Measurements from ENCODE around the gene NBEAL1.
"Not testable (repeated sequence)": the region's sequence is repeated elsewhere in the genome, so short reads cannot be mapped to it uniquely, and the experiment has no call there.

Gene NBEAL1

DNA sequence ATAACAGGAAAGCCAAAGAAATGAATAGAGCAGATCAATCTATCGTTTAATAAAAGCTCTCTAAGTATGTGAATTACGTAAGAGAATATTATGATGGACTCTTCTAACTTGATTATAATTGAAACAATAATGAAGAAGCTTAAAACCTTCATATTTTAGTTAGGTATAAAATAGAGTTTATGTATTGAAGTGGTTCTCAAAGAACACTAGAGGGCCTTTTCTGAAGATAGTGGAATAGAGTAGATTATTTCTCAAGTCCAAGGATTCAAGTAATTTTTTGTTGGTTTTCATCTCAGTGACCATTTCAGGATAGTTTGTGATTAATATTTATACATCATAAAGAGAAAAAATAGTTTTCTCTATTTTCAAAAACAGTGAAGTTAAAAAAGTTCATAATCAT, 97.7 kb downstream of the NBEAL1 start:
- no peak for DNase-seq (ENCODE audit: low read depth)

DNA sequence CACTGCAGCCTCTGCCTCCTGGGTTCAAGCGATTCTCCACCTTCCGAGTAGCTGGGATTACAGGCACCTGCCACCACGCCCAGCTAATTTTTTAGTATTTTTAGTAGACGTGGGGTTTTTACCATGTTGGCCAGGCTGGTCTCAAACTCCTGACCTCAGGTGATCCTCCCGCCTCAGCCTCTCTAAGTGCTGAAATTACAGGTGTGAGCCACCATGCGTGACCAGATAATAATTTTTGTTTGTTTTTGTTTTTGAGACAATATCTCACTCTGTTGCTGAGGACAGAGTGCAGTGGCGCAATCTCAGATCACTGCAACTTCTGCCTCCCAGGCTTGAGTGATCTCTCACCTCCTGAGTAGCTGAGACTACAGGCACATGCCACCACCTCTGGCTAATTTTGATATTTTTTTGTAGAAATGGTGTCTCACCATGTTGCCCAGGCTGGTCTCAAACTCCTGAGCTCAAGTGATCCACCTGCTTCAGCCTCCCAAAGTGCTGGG, 100.6 kb downstream of the NBEAL1 start:
- not testable (repeated sequence) for DNase-seq (ENCODE audit: low read depth)

DNA sequence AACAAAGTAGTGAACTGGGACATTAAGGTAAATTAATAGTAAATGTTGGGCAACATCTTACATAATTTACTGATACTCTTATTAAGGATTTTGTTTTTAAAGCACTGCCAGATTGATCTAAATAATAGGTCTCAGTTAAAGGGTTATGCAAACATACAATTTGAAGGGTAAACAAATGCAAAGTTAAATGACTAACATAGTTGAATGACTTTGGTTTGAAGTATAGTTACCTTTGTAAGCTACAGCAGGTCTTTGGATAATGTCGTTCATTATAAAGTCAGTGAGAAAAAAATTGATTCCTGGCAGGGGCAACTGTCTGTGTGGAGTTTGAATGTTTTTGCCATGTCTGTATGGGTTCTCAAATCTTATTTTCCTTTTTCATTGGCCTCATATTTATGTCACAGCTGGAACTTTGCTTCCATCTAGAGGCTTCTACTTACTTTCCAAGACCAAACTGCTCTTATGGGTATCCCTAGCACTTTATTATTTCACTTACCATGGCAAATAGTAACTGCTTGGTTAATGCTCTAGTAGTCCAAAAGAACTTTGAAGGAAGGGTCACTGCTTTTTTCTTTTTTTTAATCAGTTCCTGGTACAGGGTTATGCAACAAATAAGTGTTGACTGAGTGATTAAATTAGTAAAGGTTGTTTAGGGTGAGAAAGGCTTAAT, 107.8 kb downstream of the NBEAL1 start:
- DNase-seq (ENCODE audit: low read depth): no peak

DNA sequence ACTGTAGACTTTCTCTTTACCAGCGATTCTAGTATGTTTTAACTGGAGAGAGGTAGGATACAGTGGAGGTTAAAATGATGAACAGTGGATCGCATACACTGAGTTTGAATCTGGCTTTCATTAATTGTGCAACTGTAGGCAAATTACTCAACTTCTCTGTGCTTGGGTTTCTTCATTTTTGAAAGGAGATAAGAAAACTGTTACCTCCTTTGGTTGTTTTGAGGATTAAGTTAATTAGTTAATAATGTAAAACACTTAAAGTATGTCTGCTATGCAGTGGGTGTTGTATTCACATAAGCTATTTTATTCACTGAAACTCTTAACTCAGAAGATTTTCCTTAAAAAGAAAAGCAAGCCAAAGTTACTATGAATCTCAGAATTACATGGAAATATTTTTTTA, 112.3 kb downstream of the NBEAL1 start:
- DNase-seq (ENCODE audit: low read depth): no peak

DNA sequence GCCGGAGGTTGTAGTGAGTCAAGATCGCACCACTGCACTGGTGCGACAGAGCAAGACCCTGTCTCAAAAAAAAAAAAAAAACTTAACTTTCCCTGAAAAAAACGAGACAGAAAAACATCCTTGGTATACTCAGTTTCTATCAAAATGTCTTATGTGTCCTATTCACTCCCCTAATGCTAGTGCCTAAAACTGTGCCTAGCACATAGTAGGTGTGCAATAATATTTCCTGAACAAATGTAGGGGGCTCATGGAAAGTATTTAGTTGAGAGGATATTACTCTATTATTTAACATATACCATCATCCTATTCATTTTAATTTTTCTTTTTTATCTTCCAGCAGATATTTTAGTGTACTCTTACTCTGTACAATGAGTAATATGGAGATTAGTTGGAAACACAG, 120.4 kb downstream of the NBEAL1 start:
- DNase-seq (ENCODE audit: low read depth): no peak

DNA sequence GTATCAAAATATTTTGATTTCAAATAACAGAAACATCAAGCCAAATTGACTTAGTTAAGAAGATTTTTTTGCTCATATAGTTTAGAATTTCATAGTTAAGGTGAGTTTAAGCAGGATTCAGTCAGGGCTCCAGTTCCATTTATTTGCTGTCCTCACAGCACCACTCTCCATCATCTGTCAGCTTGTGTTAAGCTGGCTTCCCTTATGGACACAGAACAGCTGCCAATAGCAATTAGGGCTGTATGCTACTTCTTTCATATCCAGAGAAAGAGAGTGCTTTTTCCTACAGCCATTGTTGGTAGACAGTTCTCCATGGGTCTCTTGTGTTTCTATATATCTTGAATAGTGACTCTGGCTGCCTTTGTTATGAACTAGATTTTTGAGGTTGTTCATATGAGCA, 128.7 kb downstream of the NBEAL1 start:
- DNase-seq (ENCODE audit: low read depth): no peak

DNA sequence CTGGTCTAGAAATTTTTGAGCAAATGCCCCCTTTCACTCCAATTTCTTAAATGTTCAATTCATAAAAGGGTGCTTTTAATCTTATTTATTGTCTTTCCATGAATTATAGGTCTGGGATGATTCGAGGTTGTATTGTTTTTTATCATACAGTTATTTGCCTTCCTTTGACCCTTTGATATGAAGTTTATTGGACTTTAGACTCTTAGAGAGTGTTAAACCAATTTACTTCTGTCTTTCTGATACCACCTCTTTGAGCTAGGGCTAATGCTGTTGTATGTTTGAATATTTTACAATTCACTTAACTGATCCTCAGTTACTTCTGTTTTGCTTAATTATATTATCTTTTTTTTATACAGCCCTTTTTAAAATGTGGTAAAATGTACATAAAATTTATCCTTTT, 134.5 kb downstream of the NBEAL1 start:
- no peak for DNase-seq (ENCODE audit: low read depth)

DNA sequence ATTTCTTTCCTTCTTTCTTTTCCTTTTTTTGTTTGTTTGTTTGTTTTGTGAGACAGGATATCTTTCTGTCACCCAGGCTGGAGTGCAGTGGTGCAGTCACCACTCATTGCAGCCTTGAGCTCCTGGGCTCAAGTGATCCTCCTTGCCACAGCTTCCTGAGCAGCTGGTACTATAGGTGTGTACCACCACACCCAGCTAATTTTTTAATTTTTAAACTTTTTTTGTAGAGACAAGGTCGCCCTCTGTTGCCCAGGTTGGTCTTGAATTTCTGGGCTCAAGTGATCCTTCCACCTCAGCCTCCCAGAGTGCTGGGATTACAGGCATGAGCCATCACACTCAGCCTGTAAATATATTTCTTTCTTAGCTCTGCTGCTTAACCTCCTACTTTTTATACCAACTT, 140.7 kb downstream of the NBEAL1 start:
- no peak for DNase-seq (ENCODE audit: low read depth)

DNA sequence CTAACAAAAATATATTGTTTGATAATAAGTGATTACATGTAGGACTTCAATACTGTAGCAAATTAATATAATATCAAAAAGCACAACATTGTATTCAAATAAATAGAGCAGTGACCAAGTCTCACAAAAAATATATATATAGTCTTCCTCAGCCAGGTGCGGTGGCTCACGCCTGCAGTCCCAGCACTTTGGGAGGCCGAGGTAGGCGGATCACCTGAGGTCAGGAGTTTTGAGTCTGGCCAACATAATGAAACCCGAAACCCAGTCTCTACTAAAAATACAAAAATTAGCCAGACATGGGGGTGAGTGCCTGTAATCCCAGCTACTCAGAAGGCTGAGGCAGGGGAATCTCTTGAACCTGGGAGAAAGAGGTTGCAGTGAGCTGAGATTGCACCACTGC, 148.0 kb downstream of the NBEAL1 start:
- not testable (repeated sequence) for DNase-seq (ENCODE audit: low read depth)

DNA sequence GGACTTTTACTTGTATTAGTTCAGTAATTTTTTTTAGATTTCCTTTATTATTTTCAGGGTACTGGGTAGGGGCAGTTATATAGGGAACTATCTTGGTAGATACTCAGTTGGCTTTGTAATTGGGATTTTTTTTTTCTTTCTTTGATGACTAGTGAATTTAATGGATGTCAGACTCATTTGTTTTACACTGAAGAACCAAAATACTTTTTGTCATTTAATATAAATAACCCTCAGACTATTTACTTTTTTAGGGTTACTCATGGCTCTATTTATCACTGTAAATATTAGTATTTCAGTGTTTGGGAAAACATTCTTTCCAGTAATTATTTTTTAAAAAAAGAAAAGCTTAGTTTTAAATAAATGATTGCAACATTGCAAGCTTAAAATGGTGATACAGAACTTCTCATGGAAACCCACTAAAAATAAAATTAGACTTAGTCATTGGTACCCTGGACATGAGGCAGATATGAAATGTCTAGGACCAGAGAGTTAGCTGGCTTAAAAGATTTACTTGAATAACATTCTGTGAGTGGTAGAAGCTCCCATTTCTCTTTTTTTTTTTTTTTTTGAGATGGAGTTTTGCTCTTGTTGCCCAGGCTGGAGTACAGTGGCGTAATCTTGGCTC, 149.7 kb downstream of the NBEAL1 start:
- DNase-seq (ENCODE audit: low read depth): no peak

DNA sequence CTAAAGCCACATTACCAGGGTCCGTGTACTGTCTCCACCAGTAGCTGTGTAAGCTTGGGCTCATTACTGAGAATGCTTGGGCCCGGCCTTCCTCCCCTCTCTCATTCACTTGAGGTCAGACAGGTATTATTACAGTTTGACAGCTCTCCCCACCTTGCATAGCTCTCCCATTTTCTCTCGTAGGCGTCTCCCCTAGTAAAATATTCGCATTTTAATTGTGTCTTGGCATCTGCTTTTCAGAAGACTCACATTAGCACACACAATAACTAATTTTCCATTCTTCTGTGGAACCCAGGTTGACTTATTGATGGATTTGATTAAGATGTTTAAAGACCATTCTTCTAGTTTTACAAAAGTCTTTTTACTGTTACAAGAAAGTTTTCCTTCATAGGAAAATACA, 153.1 kb downstream of the NBEAL1 start:
- DNase-seq (ENCODE audit: low read depth): no peak

DNA sequence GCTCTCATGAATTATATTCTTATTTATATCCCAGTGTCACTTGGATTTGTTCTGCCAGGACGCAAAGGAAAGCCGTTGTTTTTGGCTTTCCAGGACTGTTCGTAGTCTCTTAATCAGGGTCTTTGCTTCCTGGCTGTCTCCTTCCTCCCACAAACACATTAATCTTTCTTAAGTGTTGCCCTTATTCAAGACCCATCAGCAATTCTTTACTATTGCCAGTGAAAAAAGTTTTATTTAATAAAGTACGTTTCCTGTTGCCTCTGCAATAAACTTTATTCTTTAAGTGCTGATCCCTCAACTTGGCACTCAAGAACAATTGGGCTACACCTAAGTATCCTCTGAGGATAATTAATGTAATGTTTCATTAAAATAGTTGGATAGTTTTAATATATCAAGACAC, 155.8 kb downstream of the NBEAL1 start:
- DNase-seq (ENCODE audit: low read depth): no peak

DNA sequence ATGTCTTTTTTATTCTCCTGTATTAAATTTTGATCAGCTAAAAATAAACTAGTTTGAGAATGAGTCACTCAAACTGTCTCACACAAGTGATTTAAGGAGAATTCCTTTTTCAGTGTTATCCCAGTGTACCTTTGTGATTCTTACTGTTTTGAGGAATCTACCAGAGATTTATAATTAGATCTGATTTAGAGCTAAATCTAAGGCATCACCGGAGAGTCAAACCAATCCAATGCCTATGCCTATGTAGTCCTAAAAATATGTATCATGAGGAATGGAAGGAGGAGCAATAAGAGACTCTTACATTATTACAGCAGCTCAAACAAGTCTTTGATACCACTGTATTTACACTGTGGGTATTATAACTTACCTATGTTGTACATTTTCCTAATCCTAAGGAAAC, 160.7 kb downstream of the NBEAL1 start:
- DNase-seq (ENCODE audit: low read depth): no peak

DNA sequence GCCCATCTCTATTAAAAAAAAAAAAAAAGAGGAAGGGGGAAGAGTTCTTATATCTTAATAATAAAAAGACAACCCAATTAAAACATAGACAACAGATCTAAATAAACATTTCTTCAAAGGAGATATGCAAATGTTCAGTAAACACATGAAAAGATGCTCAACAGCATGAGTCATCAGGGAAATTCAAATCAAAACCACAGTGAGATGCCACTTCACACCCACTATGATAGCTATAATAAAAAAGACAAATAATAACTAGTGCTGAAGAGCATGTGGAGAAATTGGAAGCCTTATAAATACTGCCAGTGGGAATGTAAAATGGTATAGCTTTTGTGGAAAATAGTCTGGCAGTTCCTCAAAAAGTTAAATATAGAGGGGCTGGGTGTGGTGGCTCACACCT, 162.7 kb downstream of the NBEAL1 start:
- DNase-seq (ENCODE audit: low read depth): no peak

DNA sequence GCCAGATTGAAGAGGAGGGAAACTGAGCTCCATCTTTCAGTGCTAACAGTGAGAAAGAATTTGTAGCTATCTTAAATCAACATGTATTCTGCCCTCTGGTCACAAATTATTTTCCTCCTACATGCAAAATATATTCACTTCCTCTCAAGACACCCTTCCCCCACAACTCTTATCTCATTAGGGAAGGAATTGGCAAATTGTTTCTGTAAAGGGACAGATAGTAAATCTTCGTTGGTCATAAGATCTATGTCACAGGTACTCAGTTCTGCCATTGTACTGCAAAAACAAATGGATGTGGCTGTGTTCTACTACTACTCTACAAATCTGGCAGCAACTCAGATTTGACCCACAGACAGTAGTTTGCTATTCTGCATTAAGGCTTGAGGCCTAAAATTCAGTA, 171.2 kb downstream of the NBEAL1 start:
- DNase-seq (ENCODE audit: low read depth): no peak

DNA sequence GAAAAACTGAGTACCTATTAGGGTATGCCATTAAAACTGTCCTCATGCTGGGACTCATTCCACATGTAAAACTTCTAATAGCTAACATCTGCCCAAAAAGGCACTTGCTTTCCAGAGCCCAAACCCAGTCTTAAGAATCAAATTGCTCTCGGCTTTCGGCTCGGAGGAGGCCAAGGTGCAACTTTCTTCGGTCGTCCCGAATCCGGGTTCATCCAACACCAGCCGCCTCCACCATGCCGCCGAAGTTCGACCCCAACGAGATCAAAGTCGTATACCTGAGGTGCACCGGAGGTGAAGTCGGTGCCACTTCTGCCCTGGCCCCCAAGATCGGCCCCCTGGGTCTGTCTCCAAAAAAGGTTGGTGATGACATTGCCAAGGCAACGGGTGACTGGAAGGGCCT, 175.9 kb downstream of the NBEAL1 start:
- DNase-seq (ENCODE audit: low read depth): not testable (repeated sequence)

DNA sequence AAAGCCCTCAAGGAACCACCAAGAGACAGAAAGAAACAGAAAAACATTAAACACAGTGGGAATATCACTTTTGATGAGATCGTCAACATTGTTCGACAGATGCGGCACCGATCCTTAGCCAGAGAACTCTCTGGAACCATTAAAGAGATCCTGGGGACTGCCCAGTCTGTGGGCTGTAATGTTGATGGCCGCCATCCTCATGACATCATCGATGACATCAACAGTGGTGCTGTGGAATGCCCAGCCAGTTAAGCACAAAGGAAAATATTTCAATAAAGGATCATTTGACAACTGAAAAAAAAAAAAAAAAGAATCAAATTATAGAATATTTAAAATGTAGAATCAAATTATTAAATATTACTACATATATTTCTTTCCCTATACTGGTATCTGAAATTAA, 176.4 kb downstream of the NBEAL1 start:
- not testable (repeated sequence) for DNase-seq (ENCODE audit: low read depth)

DNA sequence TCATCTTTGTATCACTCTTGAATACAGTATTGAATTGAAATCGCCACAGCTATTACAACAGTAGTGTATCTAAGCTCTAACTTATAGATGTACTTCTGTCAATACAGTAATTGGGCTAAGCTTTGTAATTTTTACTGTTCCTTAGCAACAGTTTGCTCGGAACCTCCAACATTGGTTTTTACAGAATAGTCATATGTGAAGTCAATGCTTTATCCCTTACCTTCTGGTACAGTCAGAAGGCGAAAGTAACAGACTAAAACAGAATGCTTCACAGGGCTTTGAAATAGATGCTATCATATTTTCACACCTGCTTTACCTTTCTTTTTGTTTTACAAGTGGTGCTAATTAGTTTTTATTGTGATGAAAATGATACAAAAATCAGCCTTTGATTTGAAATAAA, 177.3 kb downstream of the NBEAL1 start:
- no peak for DNase-seq (ENCODE audit: low read depth)

DNA sequence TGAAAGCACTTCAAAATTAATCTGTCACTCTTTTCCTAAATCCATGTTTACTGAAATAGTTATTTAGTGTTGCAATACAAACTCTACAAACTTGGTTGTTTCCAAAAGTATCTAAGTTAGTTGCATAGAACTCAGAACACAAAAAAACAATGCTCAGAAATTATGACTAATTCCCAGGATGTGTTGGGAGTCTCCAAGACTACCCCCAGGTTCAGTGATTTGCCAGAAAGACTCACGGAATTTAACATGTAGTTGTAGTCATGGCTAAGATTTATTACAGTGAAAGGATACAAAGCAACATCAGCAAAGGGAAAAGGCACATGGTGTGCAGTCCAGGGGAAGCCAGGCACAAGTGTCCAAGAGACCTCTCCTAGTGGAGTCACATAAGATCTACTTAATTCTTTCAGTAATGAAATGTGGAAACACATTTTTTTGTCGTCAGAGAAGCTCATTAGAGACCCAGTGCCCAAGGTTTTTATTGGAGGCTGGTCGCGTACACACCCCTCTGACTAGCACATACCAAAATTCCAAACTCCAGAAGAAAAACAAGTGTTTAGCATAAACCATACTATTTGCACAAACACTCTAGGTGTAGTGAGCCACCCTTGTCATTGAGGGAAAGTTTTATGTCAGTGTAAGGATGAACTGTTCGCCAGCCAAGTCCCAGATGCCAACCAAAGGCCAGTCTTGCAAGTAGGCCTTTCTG, 180.8 kb downstream of the NBEAL1 start:
- DNase-seq (ENCODE audit: low read depth): no peak

DNA sequence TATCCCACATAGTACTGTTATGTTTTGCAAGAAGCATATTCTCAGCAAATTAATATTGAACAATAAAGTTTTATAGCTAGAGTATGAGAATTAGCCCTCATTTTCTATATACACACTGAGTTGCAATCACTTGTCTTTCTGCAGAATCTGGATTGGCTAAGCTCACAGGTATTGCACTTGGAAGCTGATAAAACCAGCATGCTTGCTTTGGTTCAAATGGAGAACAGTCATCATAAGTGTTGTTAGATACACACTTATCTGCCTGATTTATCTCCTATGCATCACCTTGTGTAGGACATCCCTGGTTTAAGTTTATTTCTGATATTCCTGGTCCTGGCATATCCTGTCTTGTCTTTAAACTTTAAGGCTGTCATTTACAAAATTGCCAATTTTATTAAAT, 186.2 kb downstream of the NBEAL1 start:
- no peak for DNase-seq (ENCODE audit: low read depth)

DNA sequence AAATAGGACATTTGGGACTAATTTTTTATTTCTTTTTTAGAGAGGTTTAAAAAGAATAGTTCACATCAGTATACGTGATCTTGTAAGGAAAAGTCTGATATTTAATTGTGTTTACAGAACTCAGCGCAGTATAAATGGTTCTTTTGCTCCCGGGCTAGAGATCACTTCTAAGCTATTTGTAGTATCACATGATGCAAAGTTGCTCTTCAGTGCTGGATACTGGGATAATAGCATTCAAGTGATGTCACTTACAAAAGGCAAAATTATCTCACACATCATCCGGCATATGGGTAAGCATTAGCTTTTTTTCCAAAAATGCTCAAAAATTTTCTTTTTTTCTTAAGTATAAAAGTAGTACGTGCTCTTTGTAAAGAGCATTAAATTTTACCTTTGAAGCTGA, 186.8 kb downstream of the NBEAL1 start:
- no peak for DNase-seq (ENCODE audit: low read depth)

DNA sequence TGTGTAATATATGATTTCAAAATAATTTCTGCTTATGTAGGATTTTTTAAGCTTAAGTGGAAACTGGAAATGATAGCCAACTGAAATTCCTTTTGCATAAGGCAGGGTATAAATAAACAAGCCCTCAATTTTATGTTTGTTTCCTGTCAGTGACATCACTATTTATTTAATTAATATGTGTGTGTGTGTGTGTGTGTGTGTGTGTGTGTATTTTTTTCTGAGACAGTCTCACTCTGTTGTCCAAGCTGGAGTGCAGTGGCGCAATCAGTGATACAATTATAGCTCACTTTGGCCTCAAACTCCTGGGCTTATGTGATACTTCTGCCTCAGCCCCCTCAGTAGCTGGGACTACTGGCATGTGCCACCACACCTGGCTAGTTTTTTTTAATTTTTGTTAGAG, 194.9 kb downstream of the NBEAL1 start:
- DNase-seq (ENCODE audit: low read depth): no peak

DNA sequence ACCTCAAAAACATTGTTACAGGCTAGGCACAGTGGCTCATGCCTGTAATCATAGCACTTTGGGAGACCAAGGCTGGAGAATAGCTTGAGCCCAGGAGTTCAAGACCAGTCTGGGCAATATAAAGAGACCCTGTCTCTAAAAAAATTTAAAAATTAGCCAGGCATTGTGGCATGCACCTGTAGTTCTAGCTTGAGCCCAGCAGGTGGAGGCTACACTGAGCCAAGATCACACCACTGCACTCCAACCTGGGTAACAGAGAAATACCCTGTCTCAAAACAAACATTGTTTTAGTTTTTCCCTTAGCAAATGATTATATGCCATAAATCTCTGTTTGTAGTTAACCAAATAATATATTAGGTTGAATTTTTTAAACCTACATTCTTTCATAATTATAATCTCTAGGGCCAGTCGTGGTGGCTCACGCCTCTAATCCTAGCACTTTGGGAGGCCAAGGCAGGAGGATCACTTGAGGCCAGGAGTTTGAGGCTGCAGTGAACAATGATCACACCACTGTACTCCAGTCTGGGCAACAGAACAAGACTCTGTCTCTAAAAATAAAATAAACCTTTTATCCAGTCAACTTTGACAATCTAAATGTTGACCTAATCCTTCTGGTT, 210.9 kb downstream of the NBEAL1 start:
- DNase-seq (ENCODE audit: low read depth): no peak

All from activated T-cell treated with anti-CD3 and anti-CD28 coated beads for 24 hours (primary cell).